UCSD-AML1 (cell line): ENCODE data around the gene CAMK2B.
A peak's percentile ranks its signal among the peaks of the same experiment; 100 is the strongest.

Experiments used
- DNase-seq: peaks from one replicate; lab custom pipeline; 2025; ENCODE audit not compliant: unreplicated experiment; lab: John Stamatoyannopoulos, UW

Gene CAMK2B

GRCh38 chr7:44309271-44310091, 15.9 kb downstream of the CAMK2B start:
- no peak for DNase-seq

DNA sequence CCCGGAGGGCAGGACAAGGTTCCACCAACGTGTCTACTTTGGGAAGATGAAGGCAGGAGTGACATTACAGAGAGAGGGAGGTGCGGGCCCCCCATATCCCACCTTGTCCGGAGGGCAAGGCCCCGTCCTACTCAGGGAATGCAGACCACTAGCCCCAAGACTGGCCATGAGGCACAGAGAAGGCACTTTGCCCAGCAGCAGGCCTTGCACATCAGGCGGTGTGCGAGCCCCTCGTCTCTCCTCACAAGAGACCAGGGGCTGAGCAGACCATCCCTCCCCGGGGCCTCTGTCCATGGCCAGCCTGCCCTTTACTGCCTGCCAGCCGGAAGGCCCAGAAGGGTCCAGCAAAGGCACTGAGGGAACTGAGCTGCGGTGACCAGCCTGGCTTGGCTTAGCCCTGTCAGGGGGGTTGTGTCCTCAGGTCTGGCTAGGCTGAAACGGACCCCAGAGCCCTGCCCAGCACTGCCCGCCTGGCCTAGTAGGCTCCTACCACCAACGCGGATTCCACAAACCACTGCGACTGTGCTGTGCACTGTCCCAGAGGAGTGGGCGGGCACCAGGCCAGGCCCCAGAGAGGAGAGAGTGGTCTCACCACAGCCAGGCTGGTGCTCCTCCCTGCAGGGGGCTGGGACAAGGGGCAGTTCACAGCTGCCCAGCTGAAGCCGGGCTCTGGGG, 16.7 kb downstream of the CAMK2B start:
- DNase-seq = no peak

DNA sequence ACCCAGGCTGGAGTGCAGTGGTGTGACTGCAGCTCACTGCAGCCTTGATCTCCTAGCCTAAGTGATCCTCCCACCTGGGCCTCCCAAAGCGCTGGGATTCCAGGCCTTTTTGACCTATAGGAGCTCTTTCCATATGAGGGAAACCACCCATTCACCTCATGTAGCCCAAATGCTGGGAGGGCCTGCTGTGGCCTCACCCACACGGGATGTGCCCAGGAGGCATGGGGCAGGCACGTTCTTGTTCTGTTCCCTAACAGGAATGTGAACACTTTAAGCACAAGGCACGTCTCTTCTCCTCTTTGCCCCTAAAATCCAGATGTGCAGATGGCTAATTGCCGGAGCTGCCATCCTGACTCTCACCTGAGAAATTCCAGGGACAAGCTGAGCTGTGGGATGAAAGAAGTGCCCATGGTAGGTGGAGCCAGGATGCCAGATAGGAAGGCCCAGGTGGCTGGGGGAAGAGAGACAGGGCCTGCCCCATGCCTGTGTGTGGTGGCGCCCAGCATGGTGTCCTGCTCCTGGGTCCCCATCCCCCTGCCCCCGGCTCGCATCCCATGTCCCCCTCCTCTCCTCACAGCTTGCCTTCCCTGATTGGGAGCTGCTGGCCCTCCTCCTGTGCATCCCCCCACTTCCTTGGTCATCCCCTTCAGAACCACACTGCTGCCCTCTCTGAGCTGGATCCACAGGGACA, 17.3 kb downstream of the CAMK2B start:
- DNase-seq = no peak

DNA sequence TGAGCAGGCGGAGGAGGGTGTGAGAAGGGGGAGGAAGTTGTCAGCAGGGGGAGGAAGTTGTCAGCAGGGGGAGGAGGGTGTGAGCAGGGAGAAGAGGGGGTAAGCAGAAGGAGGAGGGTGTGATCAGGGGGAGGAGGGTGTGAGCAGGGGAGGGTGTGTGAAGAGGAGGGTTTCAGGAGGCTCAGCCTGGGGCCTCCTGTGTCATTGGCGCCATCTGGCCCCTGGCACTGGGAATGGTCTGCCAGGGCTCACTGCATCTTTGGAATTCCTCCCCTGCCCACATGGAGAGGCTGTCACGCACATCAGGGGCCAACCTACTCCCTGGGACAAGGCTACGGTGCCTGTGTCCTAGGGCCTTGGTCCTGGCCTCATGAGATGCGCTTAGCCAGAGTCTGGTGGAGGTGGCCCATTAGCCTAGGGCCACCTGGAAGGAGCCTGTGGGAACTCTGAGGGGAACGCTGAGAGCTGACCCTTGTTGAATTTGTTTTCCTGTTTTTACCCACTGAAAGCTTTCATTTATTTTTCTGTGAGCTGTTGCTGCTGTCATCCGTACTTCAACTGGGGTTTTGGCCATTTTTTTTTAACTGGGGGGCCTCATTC, 18.0 kb downstream of the CAMK2B start:
- DNase-seq = peak; percentile 46

DNA sequence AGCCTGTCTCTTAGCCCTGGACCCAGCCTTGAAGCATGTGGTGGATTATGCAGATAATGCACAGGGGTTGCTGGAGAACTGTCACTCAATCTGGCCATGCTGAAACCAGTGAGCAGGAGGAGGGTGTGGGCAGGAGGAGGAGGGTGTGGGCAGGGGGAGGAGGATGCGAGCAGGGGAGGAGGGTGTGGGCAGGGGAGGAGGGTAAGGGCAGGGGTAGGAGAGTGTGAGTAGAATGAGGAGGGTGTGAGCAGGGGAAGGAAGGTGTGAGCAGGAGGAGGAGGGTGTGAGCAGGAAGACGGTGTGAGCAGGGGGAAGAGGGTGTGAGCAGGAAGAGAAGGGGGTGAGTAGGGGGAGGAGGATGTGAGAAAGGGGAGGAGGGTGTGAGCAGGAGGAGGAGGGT, 18.8 kb downstream of the CAMK2B start:
- DNase-seq = no peak

DNA sequence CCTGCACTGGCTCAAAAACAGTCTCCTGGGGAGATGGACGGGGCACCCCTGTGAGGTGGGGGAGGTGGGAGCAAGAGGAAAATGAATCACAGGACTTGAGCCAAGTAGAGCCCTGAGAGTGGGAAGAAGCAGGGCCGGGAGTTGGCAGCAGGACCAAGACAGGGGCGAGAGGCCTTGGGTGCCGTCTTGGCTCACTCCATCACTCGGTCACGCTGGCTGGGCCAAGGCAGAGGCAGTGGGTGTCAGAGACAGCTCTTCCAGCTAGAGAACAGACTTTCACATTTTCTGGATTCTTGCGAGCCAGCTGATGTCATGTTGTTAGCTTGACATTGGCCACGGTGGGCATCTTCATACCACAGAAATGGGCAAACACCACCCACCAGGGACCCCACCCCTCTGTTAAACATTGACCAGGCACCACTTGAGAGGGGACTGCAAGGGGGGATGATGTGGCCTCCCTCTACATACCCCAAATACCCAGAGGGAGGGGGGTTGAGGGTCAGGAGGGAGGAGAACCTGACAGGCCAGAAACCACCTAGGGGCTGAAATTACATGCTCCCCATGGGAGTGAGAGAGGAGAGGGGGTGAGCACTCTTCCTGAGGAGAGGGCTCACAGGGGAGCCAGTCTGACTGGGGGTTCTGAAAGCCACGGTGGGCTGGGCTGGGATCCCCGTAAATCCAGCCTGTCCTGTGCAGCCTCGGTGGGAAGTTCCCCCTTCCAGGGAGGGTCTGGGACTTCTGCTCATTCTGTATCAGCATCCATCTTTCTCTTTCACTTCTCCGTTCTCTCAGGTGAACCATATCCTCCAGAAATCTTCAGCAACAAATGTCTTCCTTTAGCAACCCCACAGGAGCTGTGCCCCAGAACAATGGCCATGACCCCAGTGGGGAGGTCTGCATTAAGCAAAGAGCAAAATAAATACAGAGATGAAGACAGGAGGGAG, 19.6 kb downstream of the CAMK2B start:
- DNase-seq = no peak

DNA sequence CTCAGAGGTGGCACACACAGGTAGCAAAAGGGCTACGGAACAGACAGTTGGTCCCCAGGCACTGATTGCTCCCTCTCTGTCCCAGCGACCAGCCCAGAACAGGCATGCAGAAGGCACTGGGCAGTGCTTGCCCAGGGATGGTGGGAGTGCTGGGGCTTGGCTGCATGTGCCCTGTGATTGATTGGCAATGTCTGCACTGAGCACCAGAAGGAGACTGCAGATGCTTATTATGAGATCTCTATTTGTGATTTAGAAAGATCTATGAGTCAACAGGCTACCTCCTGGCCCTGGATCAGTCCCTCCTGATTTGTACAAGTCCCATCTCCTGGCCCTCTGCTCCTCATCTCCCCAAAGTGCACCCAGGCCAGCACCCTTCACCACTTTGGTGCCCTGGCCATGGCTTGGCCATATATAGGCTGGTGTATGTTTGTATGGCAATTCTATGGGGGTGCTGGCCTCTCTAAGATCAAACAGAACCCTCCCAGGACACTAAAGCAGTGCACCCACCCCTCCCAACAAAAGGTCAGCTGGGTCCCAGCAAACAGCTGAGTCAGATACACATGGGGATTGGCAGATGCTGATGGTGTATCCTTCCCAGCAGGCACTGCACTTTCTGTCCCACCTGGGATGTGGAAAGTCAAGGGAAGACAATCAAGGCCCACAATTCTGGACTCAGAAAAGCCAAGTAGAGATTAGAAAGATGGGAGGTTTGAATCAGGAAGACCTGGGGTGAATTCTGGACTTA, 30.9 kb downstream of the CAMK2B start:
- no peak for DNase-seq

DNA sequence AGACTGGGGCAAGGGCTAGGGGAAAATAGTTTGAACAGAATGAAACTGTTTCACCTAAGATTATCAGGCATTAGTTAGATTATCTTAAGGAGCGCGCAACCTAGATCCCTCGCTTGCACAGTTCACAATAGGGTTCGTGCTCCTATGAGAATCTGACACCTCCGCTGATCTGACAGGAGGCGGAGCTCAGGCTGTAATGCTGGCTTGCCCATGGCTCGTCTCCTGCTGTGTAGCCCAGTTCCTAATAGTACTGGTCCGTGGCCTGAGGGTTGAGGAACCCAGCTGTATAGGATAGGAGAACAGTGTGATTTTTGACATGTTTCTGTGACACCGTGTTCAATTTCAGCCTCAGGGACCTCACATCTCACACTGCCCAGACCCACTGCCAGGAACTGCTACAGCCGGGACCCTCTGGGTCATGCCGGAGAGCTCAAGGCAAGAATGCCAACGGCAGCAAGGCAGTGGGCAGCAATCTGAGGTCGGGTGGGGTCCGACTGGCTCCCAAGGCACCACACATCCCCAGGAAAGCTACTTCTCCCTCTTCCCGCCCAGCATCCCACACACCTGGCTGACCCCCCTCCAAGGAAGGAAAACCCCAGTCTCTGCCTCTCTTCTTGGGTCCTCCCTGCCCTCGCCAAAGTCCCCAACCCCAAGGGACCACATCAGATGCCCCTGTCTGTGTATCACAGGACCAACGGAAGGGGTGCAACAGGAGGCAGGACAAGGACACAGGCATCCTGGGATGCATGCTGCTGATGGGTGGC, 31.7 kb downstream of the CAMK2B start:
- DNase-seq = no peak

DNA sequence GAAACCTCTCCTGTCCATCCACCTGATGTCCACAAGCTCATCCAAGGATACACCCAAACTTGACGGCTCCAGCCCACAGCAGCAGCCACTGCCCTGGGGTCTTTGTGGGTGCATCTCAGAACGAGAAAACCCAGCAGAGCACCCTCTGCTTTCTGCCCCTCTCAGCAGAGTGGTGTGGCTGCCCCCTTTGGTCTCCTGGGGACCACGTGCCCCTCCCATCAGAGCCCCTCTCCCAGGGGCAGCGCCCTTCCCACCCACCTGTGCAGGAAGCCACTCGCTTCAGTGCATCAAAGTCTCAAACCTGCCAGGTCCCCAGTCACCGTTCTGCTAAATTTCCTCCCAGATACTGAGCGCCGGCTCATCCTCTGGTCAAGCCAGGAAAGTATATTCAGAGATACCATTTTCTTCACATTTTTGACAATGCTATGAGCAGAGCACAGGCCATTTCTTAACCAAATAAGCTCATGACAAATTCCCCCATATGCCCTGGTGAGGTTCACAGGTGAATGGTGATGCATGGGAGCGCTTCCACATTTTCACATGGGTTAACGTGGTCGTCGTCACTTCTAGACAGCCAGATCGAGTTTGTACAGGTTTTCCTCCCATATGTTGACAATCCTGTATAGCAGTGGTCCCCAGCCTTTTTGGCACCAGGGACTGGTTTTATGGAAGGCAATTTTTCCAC, 32.4 kb downstream of the CAMK2B start:
- DNase-seq = no peak

DNA sequence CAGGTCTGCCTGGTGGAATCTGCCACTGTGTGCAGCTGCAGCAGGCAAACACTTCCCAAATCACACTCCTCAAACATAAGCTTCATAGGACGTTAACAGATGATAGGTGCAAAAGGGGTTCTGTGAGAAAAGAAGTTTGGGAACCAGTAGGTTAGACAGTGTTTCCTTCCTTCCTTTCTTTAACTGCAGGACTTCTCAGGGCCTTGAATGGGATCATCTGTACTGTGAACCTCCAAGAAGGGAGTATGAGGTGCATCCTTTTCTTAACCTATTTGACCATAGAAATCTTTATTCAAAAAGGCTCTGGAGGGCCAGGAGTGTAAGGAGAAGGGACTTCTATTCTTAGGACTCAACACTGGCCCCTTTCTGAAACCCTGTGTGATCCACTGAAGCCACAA, 33.0 kb downstream of the CAMK2B start:
- no peak for DNase-seq

- no peak for DNase-seq
Observed at GRCh38 chr7:44291733-44292419, 33.5 kb downstream of the CAMK2B start.

DNA sequence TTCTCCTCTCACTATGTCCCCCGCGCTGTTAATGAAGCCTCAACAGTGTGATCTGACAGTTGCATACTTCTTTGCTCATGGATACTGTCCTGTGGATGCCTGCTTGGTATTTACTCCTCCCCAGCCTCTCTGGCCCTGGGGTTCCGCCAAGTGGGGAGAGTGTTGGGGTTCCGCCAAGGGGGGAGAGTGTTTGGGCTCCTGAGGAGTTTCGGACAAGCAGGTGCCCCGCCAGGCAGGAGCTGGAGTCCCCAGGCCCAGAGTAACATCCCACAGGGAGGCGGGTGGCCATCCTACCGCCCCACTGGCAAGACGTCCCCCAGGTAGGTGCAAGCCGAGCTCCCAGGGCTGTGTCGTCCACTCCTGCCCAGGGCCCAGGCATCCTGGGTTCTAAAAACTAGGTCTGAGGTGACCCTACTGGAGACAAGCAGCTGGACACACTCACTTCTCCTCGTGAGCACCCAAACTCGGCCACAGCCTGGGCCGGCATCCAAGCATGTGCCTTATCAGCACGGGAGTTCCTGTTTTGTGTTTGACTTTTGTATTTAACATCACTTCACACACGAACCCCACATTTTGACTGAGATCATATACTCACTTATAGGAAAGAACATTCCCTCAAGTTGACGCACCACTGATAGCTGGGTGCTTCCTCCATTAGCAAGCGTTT, 34.2 kb downstream of the CAMK2B start:
- no peak for DNase-seq

DNA sequence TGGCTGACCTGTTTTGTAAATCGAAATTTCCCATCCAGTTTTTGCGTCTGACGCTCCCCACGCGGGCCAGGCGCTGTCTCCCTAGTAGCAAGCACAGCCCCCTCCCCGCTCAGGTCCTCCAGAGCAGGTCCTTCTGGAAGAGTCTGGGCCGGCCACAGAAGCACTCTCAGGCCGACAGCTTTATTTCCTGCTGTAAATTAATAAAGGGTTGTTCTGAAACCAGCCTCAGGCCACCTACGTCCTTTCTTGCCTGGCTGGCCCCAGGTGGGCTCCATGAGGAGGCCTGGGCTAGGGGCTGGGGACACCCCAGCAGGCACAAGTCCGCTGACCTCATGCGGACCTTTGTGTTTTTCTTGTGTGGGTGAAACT, 35.2 kb downstream of the CAMK2B start:
- no peak for DNase-seq

DNA sequence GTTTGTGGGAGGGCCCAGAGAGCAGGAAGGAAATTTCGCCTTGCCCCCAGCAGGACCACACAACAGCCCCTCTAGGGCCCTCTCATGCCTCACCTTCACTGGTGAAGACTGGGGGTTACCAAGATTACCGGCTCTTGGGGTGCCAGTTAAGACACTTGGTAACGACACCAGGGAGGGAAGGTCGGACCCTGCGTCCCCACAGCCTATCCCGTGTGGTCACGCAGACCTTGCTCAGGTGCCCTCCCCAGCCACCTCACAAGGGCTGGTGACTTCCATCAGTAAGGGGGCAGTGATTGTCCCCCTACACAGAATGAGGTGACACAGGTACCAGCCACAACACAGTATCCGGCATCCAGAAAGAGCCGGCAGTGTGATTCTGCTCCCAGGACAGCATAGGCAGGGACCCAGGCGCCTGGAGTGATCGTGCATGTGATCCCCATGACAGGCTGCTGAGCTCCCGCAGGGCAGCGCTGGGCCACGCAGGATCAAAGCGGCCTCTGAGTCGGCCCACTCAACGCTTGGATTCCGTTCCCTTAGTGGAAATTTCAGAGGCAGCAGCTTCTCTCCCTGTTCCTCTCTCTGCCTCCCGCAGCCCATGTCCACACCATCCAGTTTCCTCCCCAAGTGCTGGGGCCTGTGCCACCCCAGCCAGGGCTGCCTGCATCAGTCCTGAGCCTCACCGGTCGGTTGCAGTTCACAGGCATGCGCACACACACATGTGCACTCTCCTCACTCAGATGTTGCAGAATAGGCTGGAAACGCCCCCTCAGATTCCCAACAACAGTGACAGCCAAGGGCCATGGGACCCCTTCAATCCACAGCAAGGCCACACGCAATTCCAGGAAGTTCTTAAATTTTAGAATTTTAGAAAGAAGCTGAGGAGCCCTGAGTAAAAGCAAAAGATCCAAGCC, 35.8 kb downstream of the CAMK2B start:
- DNase-seq = no peak

DNA sequence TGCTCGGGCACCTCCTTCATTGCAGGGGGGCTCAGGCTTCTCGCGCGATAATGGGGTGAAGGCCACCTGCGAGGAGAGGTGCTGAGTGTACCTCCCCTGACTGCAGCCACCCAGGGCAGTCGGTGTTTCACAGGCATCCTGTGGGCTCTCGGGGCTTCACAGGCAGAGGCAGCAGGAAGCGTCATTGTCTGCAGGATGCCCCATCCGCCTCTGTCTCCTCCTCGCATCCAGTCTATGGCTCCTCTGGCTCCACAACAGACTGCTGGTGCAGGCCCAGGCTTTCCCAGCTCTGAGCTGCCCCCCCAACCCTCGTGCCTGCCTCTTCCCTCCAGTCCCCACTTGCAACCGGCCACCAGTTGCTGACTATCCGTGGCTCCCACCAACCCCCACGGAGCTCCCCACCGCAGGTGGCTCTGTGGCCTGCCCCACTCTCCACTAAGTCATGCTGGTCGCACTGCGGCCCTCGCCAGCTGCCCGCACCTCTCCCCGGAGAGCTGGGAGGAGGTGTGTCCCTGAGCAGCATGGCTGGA, 36.5 kb downstream of the CAMK2B start:
- no peak for DNase-seq

DNA sequence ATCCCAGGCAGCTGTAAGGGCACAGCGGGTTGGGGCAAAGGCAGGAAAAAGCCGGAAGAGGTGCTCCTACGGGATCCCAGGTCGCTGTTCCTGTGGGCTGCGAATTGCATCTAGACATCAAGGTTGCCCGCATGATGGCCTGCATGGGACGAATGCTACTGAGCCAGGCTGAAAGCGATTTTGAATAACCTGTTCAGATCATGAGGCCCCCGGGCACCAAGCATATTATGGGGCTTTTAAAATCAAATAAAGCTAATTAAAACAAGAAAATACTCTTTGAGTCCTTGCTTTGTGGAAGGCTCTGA, 37.1 kb downstream of the CAMK2B start:
- no peak for DNase-seq
